ENCODE results near the gene SLC1A7.

Gene SLC1A7

DNA sequence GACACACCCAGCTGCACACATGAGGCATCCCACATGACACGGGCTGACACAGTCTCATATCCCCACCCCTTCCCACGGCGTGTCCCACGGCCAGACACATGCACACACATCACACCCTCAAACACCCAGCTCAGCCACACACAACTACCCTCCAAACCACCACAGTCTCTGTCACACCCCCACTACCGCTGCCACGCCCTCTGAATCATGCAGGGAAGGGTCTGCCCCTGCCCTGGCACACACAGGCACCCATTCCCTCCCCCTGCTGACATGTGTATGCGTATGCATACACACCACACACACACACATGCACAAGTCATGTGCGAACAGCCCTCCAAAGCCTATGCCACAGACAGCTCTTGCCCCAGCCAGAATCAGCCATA is 57.9 kb downstream of the SLC1A7 start:
- Histone ChIP-seq H3K4me3 (ENCODE audit: insufficient read depth, low read depth, low read length) (no peak overlapping the region), H3K27ac (ENCODE audit: insufficient read depth, low read depth, low read length, poor library complexity, severe bottlenecking) (no peak overlapping the region), H3K9me3 (ENCODE audit: control insufficient read depth, low read length) (no peaks in the 10 kb centered on the region), H3K36me3 (ENCODE audit: control insufficient read depth, insufficient read depth, low read length) (no peaks in the 10 kb centered on the region), H3K27me3 (ENCODE audit: control insufficient read depth, insufficient read depth, low read length, poor library complexity, severe bottlenecking) (no peaks in the 10 kb centered on the region), H3K4me1 (ENCODE audit: control insufficient read depth, insufficient read depth, low read length) (peaks cover 24% of the 10 kb centered on the region)
- WGBS, 2 experiments, result 93 to 96% methylated on average over 8 of the region's 8 CpGs

DNA sequence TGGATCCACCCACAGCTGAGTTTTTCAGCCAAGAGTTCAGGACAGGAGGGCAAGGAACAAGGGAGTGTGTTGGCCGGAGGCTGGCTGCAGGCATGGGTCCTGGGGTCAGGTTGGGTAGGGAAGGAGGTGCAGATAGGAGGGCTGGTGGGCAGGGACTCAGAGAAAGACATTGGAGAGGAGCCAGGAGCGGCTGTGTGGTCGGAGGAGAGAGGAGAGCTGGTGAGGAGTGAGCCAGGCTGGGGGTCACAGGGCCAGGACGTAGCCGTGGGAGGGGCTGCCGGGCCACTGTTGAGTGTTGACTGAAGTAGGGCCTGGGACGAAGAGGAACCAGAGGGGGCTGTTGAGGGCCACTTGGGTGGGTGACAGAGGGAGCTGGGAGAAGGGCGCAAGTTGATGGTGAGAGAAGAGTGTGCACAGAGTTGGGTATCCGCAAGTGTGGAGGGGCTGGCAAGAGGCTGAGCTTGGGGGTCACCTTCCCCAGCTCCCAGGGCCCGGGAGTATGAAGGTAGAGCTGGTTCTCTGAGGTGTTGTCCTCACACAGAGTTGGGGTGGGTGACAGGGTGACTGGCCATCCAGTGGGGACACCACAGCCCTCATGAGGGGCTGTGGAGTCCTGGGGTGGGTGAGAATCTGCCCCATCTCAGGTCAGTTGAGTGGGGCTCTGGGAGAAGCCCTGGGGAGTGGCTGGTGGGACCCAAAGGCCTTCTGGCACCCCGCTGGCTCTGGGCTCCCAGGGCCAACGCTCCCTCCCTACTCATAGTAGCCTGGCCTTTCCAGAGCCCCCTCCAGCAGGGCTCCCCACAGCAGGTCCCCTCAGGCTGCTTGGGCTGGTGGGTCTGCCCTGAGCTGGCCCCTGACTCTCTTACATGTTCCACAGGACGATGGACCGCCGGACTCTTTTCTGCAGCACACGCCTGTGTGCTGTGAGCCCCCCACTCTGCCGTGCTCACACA is 58.5 kb downstream of the SLC1A7 start:
- 87 to 88% methylated on average over 17 of the region's 17 CpGs for whole genome bisulfite sequencing, 2 experiments
- Histone ChIP-seq H3K4me3 (ENCODE audit: insufficient read depth, low read depth, low read length) (no peak overlapping the region), H3K27me3 (ENCODE audit: control insufficient read depth, insufficient read depth, low read length, poor library complexity, severe bottlenecking) (no peaks in the 10 kb centered on the region), H3K27ac (ENCODE audit: insufficient read depth, low read depth, low read length, poor library complexity, severe bottlenecking) (no peak overlapping the region), H3K36me3 (ENCODE audit: control insufficient read depth, insufficient read depth, low read length) (no peaks in the 10 kb centered on the region), H3K4me1 (ENCODE audit: control insufficient read depth, insufficient read depth, low read length) (peaks cover 23% of the 10 kb centered on the region), H3K9me3 (ENCODE audit: control insufficient read depth, low read length) (no peaks in the 10 kb centered on the region)

DNA sequence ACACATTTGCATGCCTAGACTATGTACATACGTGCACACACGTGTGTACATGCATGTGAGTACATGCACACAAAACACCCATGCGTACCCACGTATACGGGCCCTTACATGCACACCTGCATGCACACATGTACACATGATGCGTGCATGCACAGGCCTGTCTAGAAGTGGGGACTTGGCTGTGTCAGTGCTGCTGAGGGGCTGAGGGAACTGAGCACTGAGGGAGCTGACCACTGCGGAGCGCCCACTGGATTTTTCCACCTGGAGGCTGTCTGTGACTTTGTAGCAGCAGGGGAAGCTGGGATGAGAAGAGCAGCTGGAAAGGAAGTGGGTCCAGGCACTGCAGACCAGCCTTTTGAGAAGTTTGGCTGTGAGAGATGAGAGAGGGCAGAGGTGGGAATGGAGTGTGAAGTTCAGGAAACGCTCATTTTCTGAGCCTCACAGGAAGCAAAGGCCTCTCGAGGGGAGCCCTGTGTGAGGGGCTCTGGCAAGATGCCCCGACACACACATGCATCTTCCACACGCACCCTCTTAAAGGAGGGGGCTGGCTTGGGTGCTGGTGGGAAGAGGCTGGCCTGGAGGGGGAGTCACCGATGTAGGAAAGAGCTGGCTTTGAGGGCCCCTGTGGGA is 59.5 kb downstream of the SLC1A7 start:
- Histone ChIP-seq H3K4me1 (ENCODE audit: control insufficient read depth, insufficient read depth, low read length) (peaks cover 23% of the 10 kb centered on the region), H3K4me3 (ENCODE audit: insufficient read depth, low read depth, low read length) (no peak overlapping the region), H3K9me3 (ENCODE audit: control insufficient read depth, low read length) (no peaks in the 10 kb centered on the region), H3K27me3 (ENCODE audit: control insufficient read depth, insufficient read depth, low read length, poor library complexity, severe bottlenecking) (no peaks in the 10 kb centered on the region), H3K27ac (ENCODE audit: insufficient read depth, low read depth, low read length, poor library complexity, severe bottlenecking) (no peak overlapping the region), H3K36me3 (ENCODE audit: control insufficient read depth, insufficient read depth, low read length) (no peaks in the 10 kb centered on the region)
- 90 to 92% methylated on average over 13 of the region's 13 CpGs for WGBS, 2 experiments

DNA sequence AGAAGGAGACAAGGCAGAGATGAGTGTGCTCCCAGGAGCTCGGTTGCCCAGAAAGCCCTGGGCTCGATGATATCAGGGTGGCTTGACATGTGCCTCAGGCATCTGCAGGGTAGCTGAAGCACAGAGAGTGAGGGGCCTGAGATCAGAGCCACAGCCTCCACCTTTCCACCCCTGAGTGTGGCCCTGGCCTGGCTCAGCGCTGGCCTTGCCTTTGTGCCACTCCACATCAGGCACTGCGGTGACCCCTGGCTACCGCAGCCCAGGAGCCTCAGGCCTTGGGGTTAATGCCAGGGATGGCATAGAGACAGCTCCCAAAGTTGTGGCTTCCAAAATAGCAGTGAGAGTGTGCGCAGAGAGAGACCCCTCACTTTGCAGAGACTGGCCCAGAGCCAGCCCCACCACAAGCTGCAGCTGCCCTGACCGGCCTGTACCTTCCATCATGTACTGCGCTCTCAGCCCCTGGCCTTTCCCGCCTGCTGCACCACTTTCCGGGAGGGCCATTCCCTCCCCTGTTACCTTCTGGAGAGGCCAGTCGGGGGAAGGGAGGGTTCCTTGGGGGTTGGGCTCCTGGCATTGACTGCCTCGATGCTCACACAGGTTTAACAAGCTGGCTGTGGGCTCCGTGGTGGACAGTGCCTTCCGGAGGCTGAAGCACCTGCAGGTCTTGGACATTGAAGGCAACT is 60.9 kb downstream of the SLC1A7 start:
- Histone ChIP-seq H3K4me1 (ENCODE audit: control insufficient read depth, insufficient read depth, low read length) (peaks cover 19% of the 10 kb centered on the region), H3K9me3 (ENCODE audit: control insufficient read depth, low read length) (no peaks in the 10 kb centered on the region), H3K27ac (ENCODE audit: insufficient read depth, low read depth, low read length, poor library complexity, severe bottlenecking) (no peak overlapping the region), H3K27me3 (ENCODE audit: control insufficient read depth, insufficient read depth, low read length, poor library complexity, severe bottlenecking) (no peaks in the 10 kb centered on the region), H3K4me3 (ENCODE audit: insufficient read depth, low read depth, low read length) (no peak overlapping the region), H3K36me3 (ENCODE audit: control insufficient read depth, insufficient read depth, low read length) (no peaks in the 10 kb centered on the region)
- 76 to 81% methylated on average over 14 of the region's 14 CpGs for WGBS, 2 experiments

DNA sequence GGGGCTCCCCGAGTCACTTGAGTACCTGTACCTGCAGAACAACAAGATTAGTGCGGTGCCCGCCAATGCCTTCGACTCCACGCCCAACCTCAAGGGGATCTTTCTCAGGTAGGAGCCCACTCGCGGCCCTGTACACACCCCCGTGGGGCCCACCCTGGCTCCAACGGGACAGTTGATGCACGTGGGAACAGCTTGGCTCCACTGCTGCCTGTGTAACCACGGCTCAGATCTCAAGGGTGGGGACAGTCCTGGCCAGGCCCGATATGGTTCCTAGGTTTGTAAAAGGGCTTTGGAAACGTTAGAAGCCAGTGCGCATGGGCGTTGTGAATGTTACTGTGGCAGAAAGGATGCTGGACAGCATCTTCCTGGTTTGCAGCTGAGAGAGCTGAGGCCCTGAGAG is 61.7 kb downstream of the SLC1A7 start:
- Histone ChIP-seq H3K27ac (ENCODE audit: insufficient read depth, low read depth, low read length, poor library complexity, severe bottlenecking) (no peak overlapping the region), H3K36me3 (ENCODE audit: control insufficient read depth, insufficient read depth, low read length) (no peaks in the 10 kb centered on the region), H3K9me3 (ENCODE audit: control insufficient read depth, low read length) (no peaks in the 10 kb centered on the region), H3K4me3 (ENCODE audit: insufficient read depth, low read depth, low read length) (no peak overlapping the region), H3K4me1 (ENCODE audit: control insufficient read depth, insufficient read depth, low read length) (peaks cover 19% of the 10 kb centered on the region), H3K27me3 (ENCODE audit: control insufficient read depth, insufficient read depth, low read length, poor library complexity, severe bottlenecking) (no peaks in the 10 kb centered on the region)
- 93 to 95% methylated on average over 15 of the region's 15 CpGs for WGBS, 2 experiments

DNA sequence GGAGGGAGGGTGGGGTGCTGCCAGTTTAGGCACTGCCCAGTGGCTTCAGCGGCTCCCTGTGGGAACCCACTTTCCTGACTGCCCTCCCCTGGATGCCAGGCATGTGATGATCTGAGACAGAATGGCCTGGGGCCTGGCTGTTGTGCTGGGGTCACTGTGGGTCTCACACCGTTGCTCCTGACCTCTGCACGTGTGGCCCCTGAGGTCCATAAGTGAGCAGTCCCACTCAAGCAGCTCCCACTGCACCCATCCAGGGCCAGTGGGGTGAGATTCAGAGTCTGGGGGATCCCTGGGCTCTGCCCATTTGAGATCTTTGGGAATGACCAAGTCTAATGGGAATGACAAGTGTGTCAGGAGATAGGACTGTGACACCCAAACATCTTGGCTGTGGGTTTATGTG is 62.4 kb downstream of the SLC1A7 start:
- no peaks in the 10 kb centered on the region for H3K9me3 ChIP-seq (ENCODE audit: control insufficient read depth, low read length)
- H3K36me3 ChIP-seq (ENCODE audit: control insufficient read depth, insufficient read depth, low read length), result no peaks in the 10 kb centered on the region
- H3K27me3 ChIP-seq (ENCODE audit: control insufficient read depth, insufficient read depth, low read length, poor library complexity, severe bottlenecking), result no peaks in the 10 kb centered on the region
- peaks cover 19% of the 10 kb centered on the region for H3K4me1 ChIP-seq (ENCODE audit: control insufficient read depth, insufficient read depth, low read length)
- WGBS, 2 experiments, result 75 to 81% methylated on average over 3 of the region's 3 CpGs
- no peak overlapping the region for H3K4me3 ChIP-seq (ENCODE audit: insufficient read depth, low read depth, low read length)
- H3K27ac ChIP-seq (ENCODE audit: insufficient read depth, low read depth, low read length, poor library complexity, severe bottlenecking), result no peak overlapping the region

DNA sequence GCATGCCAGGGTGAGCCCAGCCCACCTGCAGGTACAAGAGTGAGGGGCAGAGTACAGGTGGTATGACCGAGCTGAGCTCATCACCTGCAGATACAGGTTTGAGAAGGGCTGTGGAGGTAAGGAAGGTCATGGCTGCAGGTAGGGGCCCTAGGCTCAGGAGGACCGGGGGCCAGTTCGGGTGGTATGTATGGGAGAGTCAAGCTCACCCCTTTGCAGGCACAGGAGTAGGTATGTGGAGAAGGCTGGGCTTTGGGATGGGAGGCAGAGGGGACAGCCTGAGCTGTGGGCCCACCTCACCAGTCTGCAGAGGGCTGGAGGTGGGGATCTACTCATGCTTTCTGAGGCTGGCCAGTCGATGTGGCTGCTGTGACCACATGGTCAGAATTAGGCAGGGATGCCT is 63.2 kb downstream of the SLC1A7 start:
- Histone ChIP-seq H3K9me3 (ENCODE audit: control insufficient read depth, low read length) (no peaks in the 10 kb centered on the region), H3K27me3 (ENCODE audit: control insufficient read depth, insufficient read depth, low read length, poor library complexity, severe bottlenecking) (no peaks in the 10 kb centered on the region), H3K4me1 (ENCODE audit: control insufficient read depth, insufficient read depth, low read length) (peaks cover 25% of the 10 kb centered on the region), H3K27ac (ENCODE audit: insufficient read depth, low read depth, low read length, poor library complexity, severe bottlenecking) (no peak overlapping the region), H3K36me3 (ENCODE audit: control insufficient read depth, insufficient read depth, low read length) (no peaks in the 10 kb centered on the region), H3K4me3 (ENCODE audit: insufficient read depth, low read depth, low read length) (no peak overlapping the region)
- WGBS, 2 experiments, result 92 to 96% methylated on average over 4 of the region's 4 CpGs

DNA sequence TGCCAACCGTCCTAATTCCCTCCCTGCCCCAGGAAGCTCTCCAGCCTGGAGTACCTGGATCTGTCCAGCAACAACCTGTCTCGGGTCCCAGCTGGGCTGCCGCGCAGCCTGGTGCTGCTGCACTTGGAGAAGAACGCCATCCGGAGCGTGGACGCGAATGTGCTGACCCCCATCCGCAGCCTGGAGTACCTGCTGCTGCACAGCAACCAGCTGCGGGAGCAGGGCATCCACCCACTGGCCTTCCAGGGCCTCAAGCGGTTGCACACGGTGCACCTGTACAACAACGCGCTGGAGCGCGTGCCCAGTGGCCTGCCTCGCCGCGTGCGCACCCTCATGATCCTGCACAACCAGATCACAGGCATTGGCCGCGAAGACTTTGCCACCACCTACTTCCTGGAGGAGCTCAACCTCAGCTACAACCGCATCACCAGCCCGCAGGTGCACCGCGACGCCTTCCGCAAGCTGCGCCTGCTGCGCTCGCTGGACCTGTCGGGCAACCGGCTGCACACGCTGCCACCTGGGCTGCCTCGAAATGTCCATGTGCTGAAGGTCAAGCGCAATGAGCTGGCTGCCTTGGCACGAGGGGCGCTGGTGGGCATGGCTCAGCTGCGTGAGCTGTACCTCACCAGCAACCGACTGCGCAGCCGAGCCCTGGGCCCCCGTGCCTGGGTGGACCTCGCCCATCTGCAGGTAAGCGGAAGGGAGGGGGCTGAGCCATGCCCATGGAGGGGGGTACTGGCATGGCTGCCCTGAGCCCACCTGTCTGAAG is 63.9 kb downstream of the SLC1A7 start:
- Histone ChIP-seq H3K4me1 (ENCODE audit: control insufficient read depth, insufficient read depth, low read length) (peaks cover 31% of the 10 kb centered on the region), H3K36me3 (ENCODE audit: control insufficient read depth, insufficient read depth, low read length) (no peaks in the 10 kb centered on the region), H3K4me3 (ENCODE audit: insufficient read depth, low read depth, low read length) (no peak overlapping the region), H3K27me3 (ENCODE audit: control insufficient read depth, insufficient read depth, low read length, poor library complexity, severe bottlenecking) (no peaks in the 10 kb centered on the region), H3K9me3 (ENCODE audit: control insufficient read depth, low read length) (no peaks in the 10 kb centered on the region), H3K27ac (ENCODE audit: insufficient read depth, low read depth, low read length, poor library complexity, severe bottlenecking) (no peak overlapping the region)
- WGBS, 2 experiments, result 94 to 95% methylated on average over 46 of the region's 46 CpGs

DNA sequence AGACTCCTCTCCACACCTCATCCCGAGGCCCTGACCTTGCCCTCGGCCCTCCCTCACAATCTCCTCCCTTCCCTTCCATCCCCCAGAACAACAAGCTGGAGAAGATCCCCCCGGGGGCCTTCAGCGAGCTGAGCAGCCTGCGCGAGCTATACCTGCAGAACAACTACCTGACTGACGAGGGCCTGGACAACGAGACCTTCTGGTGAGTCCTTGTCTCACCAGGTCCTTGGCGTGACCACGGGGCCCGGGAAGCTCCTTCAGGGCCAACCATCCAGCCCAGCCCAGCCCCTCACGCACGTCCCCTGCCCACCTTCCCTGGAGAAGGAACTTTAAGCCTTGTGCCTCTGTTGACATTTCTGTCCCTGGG is 64.9 kb downstream of the SLC1A7 start:
- H3K4me1 ChIP-seq (ENCODE audit: control insufficient read depth, insufficient read depth, low read length), result peaks cover 24% of the 10 kb centered on the region
- no peak overlapping the region for H3K27ac ChIP-seq (ENCODE audit: insufficient read depth, low read depth, low read length, poor library complexity, severe bottlenecking)
- no peak overlapping the region for H3K4me3 ChIP-seq (ENCODE audit: insufficient read depth, low read depth, low read length)
- H3K36me3 ChIP-seq (ENCODE audit: control insufficient read depth, insufficient read depth, low read length), result no peaks in the 10 kb centered on the region
- H3K27me3 ChIP-seq (ENCODE audit: control insufficient read depth, insufficient read depth, low read length, poor library complexity, severe bottlenecking), result no peaks in the 10 kb centered on the region
- 95% methylated on average over 13 of the region's 13 CpGs for WGBS, 2 experiments
- H3K9me3 ChIP-seq (ENCODE audit: control insufficient read depth, low read length), result no peaks in the 10 kb centered on the region

Data from ectodermal cell (in vitro differentiated cells).